HepG2 (cell line): Measurements from ENCODE around the gene PADI1. TPM values are rescaled to one million over a fixed set of nuclear protein-coding genes. Genes with fewer than 3 reads are reported as not detected.

Experiments used
- ATAC-seq: fragments of 200-7000 bp; cut with Tn5 transposase; 3 replicates; pipeline ENCODE4 v1.9.1; 2020; ENCODE audit warnings: mild to moderate bottlenecking, moderate library complexity
- BruUV-seq: library from RNA; stranded (reverse); fragments of 400-500 nt; replicated peaks from 2 replicates; lab custom pipeline; 2021; lab: Mats Ljungman, UMichigan
- CTCF ChIA-PET: fragments of 300-600 bp; formaldehyde crosslinking; extraction: SDS; loops from one replicate; lab custom pipeline; 2021; ENCODE audit warnings: low total read pairs, inconsistent platforms, low intra/inter-chr PET ratio; lab: Yijun Ruan, JAX
- POLR2A ChIA-PET: fragments of 350-600 bp; sonication (Branson Sonifier 250); formaldehyde crosslinking; loops from one replicate; lab custom pipeline; 2020; ENCODE audit warnings: antibody characterized with exemption, inconsistent platforms; lab: Yijun Ruan, JAX
- DNase-seq: peaks from one replicate; pipeline ENCODE4 v3.0.0-alpha.2; 2015; ENCODE audit warnings: low spot score
- FAIRE-seq: peaks from 3 replicates; lab custom pipeline; 2011; peaks lifted over from hg19 to GRCh38; lab: Jason Lieb, UNC
- H2AFZ ChIP-seq: one replicate; pipeline ENCODE4 v1.6.1; 2011; ENCODE audit warnings: low read length, inconsistent platforms
- H3K27ac ChIP-seq: fragments of 300-600 bp; 3 replicates; pipeline ENCODE4 v1.8.0; 2011; ENCODE audit warnings: mixed run types, mild to moderate bottlenecking, mixed read lengths, low read length, inconsistent platforms; ENCODE audit not compliant: insufficient read depth; ENCODE audit errors: extremely low read length
- H3K27me3 ChIP-seq, 2 experiments: fragments of 200-600 bp in 1 of 2; 2 replicates in 1 of 2; 3 replicates in 1 of 2; pipeline versions ENCODE4 v1.6.0 to v1.8.0; 2011; ENCODE audit warnings: low read length in 2 of 2, mild to moderate bottlenecking in 2 of 2, moderate library complexity in 2 of 2, inconsistent platforms in 1 of 2; ENCODE audit not compliant: insufficient read depth in 2 of 2, control insufficient read depth in 1 of 2
- H3K36me3 ChIP-seq, 2 experiments: fragments of 200-600 bp in 1 of 2; replicated peaks in 1 of 2; 2 replicates in 1 of 2; 3 replicates in 1 of 2; pipeline versions ENCODE4 v1.5.1 to v1.8.0; 2011; ENCODE audit warnings: low read length in 2 of 2, inconsistent platforms in 1 of 2; ENCODE audit not compliant: insufficient read depth in 2 of 2, control insufficient read depth in 1 of 2
- H3K4me1 ChIP-seq: 2 replicates; pipeline ENCODE4 v1.5.1; 2012; ENCODE audit warnings: low read length, inconsistent platforms; ENCODE audit not compliant: insufficient read depth
- H3K4me2 ChIP-seq: 2 replicates; pipeline ENCODE4 v1.6.0; 2011; ENCODE audit warnings: low read depth, low read length, inconsistent platforms
- H3K4me3 ChIP-seq, 3 experiments: fragments of 200-600 bp in 1 of 3; sonication (generic), shearing (Covaris generic) in 1 of 3; replicated peaks in 1 of 3; 2 replicates each; pipeline ENCODE4 v1.5.1; 2011 to 2016; ENCODE audit warnings: low read length in 3 of 3, inconsistent platforms in 2 of 3, low read depth in 2 of 3, mild to moderate bottlenecking in 2 of 3, control low read depth in 1 of 3, mixed read lengths in 1 of 3; ENCODE audit not compliant: insufficient read depth in 1 of 3
- H3K79me2 ChIP-seq: one replicate; pipeline ENCODE4 v1.6.1; 2011; ENCODE audit warnings: low read length, inconsistent platforms; ENCODE audit not compliant: insufficient read depth
- H3K9ac ChIP-seq: 2 replicates; pipeline ENCODE4 v1.6.0; 2011; ENCODE audit warnings: mild to moderate bottlenecking, low read depth, low read length, inconsistent platforms; ENCODE audit not compliant: insufficient read depth
- H3K9me3 ChIP-seq: 2 replicates; pipeline ENCODE4 v1.5.1; 2012; ENCODE audit warnings: mild to moderate bottlenecking, low read length
- H4K20me1 ChIP-seq: 2 replicates; pipeline ENCODE4 v1.6.0; 2011; ENCODE audit warnings: inconsistent platforms, mild to moderate bottlenecking, low read length, moderate library complexity; ENCODE audit not compliant: insufficient read depth
- CBFB ChIP-seq: sonication (generic); formaldehyde crosslinking; IDR thresholded peaks from 2 replicates; pipeline ENCODE4 v1.4.0; 2020; ENCODE audit warnings: missing genetic modification reagents
- THYN1 ChIP-seq: sonication (generic); formaldehyde crosslinking; IDR thresholded peaks from 2 replicates; pipeline ENCODE4 v1.8.1; 2023; ENCODE audit warnings: low read depth, mild to moderate bottlenecking, moderate library complexity, missing genetic modification reagents, borderline replicate concordance
- ZNF10 ChIP-seq: sonication (generic); formaldehyde crosslinking; IDR thresholded peaks from 2 replicates; pipeline ENCODE4 v1.4.0; 2020; ENCODE audit warnings: mild to moderate bottlenecking, low read depth, missing genetic modification reagents, borderline replicate concordance
- WGBS: methylation state at CpG from one replicate; pipeline ENCODE4 v1.1.6; 2017; ENCODE audit warnings: low lambda C conversion rate; 5-methylcytosine and 5-hydroxymethylcytosine counted together
- in situ Hi-C: cut with HindIII; loops from 2 replicates; pipeline ENCODE4 v1.10.0; 2017; ENCODE audit warnings: low pct_unique_long_range_greater_than_20kb; ENCODE audit not compliant: extremely low pct_ligation_motif_present
- intact Hi-C: fragments of 100-400 bp; cut with micrococcal nuclease; formaldehyde crosslinking; loops from one replicate; pipeline ENCODE4 v1.10.0; 2022; ENCODE audit not compliant: unreplicated experiment
- polyA plus RNA-seq, 8 experiments: library from polyadenylated mRNA; depleted of rRNA in 3 of 8; stranded (reverse) in 7 of 8; unstranded in 1 of 8; fragments of >200 nt; fragmentation: Illumina TruSeq in 4 of 8; extraction: Trizol in 4 of 8; gene quantifications; 2 replicates each; pipeline versions ENCODE4 v1.2.1 to v1.2.3, GENCODE V29; 2011 to 2016; ENCODE audit warnings: low read depth in 4 of 8, missing spikeins in 1 of 8, mixed read lengths in 1 of 8; ENCODE audit not compliant: insufficient read depth in 1 of 8
- total RNA-seq, 5 experiments: library from RNA; depleted of rRNA; stranded (reverse); fragments of >200 nt; fragmentation: Illumina TruSeq; extraction: Trizol; gene quantifications; 2 replicates each; pipeline ENCODE4 v1.2.3, GENCODE V29; 2016; ENCODE audit warnings: low read depth in 1 of 5

PADI1 gene
- total and polyA plus RNA-seq, 2 of the 13 experiments (the other 11 are each of a cell fraction or from before 2014, with no cell fraction given), result not detected

DNA sequence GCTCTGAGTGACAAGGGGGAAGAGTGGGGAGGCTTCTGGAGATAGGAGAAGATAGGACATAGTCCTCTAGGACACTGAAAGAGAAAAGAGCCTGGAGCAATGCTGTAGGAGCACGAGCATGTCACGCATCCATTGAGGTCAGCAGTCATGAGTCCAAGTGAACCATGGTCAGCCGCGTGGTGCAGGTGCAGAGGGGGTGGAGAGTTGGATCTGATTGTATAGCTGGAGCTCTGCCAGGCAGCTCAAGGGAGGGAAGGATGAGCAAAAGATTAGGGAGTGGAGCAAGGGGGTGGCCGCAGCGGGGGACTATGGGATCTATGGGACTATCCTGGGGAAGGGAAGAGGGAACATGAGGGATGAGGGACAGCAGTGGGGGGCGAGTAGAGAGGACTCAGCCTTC is 14.0 kb downstream of the PADI1 start:
- Histone ChIP-seq H2AFZ (no peak overlapping the region), H3K4me1 (no peaks in the 10 kb centered on the region), H3K9ac (no peak overlapping the region)
- ChIA-PET POLR2A (no interaction called here), CTCF (no interaction called here)
- BruUV-seq, result no TSS peak
- TF ChIP-seq THYN1 (no peak), ZNF10 (CRISPR knock-in tag) (no peak)
- TF ChIP-seq, all 625 proteins: peak for 0
- H3K27me3 ChIP-seq, result peaks cover 1 to 16% of the 10 kb centered on the region in 2 experiments; a peak in 4 of 5 replicates
- intact Hi-C loops (no loop called here), in situ Hi-C loops (no loop called here)
- DNase-seq (no peak), FAIRE-seq (no peak), ATAC-seq (no peak)
- H3K4me3 ChIP-seq, result no peak overlapping the region
- H3K4me2 ChIP-seq, result no peak overlapping the region
- no peaks in the 10 kb centered on the region for H3K36me3 ChIP-seq
- H3K9me3 ChIP-seq, result no peaks in the 10 kb centered on the region
- 5% methylated on average over 7 of the region's 7 CpGs for WGBS
- no peak overlapping the region for H3K27ac ChIP-seq
- peaks cover 3% of the 10 kb centered on the region; the same call in 1 of the 2 replicates for H4K20me1 ChIP-seq
- no peaks in the 10 kb centered on the region for H3K79me2 ChIP-seq

DNA sequence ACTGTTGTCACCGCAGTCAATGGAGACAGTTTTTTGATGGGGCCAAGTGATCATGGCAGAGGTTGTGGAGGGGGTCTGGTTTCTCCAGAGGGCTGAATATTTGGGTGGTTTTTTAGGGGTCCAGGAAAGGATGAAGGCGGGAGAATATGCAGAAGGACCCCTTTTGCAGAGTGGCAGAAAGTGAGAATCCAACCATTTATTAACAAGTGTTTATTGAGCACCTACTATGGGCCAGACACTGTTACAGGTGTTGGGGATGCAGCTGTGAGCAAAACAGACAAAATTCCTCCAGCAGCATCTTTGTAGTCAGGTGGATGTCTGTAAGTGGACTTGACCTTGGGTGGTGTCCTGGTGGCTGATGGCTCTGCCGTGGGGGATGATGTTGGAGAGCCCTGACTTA is 15.4 kb downstream of the PADI1 start:
- no peak overlapping the region for H2AFZ ChIP-seq
- no peaks in the 10 kb centered on the region for H3K4me1 ChIP-seq
- TF ChIP-seq CBFB (CRISPR knock-in tag), result no peak
- no peak overlapping the region for H3K27ac ChIP-seq
- no TSS peak for BruUV-seq
- H3K79me2 ChIP-seq, result no peaks in the 10 kb centered on the region
- H3K27me3 ChIP-seq, result peaks cover 1 to 18% of the 10 kb centered on the region in 2 experiments; a peak in 4 of 5 replicates
- H3K9ac ChIP-seq, result no peak overlapping the region
- WGBS, result 14% methylated on average over 3 of the region's 3 CpGs
- H3K36me3 ChIP-seq, result no peaks in the 10 kb centered on the region
- ATAC-seq (no peak), FAIRE-seq (no peak), DNase-seq (no peak)
- H3K9me3 ChIP-seq, result no peaks in the 10 kb centered on the region
- intact Hi-C loops (no loop called here), in situ Hi-C loops (no loop called here)
- CTCF ChIA-PET, result no interaction called here
- no peak overlapping the region for H3K4me3 ChIP-seq
- POLR2A ChIA-PET, result no interaction called here
- H4K20me1 ChIP-seq, result peaks cover 3% of the 10 kb centered on the region; the same call in 1 of the 2 replicates
- H3K4me2 ChIP-seq, result no peak overlapping the region
